ENCODE data around the gene LAT. TPM values are rescaled to one million over a fixed set of nuclear protein-coding genes. Genes with fewer than 3 reads are reported as not detected.

Gene LAT
- total and polyA plus RNA-seq, 2 of the 13 experiments (the other 11 are each of a cell fraction or from before 2014, with no cell fraction given), result 2.0 to 3.0 TPM

GRCh38 chr16:28974437-28975157, 10.3 kb upstream of the LAT start, which contains the start of gene SPNS1 (continued):
- peak; percentile 98 for TF ChIP-seq IRF9 (CRISPR knock-in tag; IDR thresholded peaks at IDR 0.05; ENCODE audit: borderline replicate concordance)
- no peak for TF ChIP-seq SMC3 (IDR thresholded peaks at IDR 0.05; ENCODE audit: low read length)
- peak; percentile 42 for TF ChIP-seq ZBTB14 (CRISPR knock-in tag; IDR thresholded peaks at IDR 0.05)
- TF ChIP-seq NFYC (CRISPR knock-in tag; IDR thresholded peaks at IDR 0.05), result peak; percentile 72
- TF ChIP-seq RBFOX2 (IDR thresholded peaks at IDR 0.05; ENCODE audit: low read depth, low read length), result peak; percentile 97
- no peak for TF ChIP-seq ZNF780A (CRISPR knock-in tag; IDR thresholded peaks at IDR 0.05)
- no peak for TF ChIP-seq LRRFIP1 (CRISPR knock-in tag; conservative IDR thresholded peaks at IDR 0.05)
- no peak for TF ChIP-seq ZNF720 (CRISPR knock-in tag; IDR thresholded peaks at IDR 0.05)
- no peak for TF ChIP-seq PRPF4 (IDR thresholded peaks at IDR 0.05; ENCODE audit: low read depth, low read length, poor library complexity, severe bottlenecking)
- no peak for TF ChIP-seq ZNF30 (CRISPR knock-in tag; IDR thresholded peaks at IDR 0.05)
- no peak for TF ChIP-seq SOX13 (IDR thresholded peaks at IDR 0.05)
- peak in 1 of 2 experiments; percentile 63; a peak in 2 of 4 replicates for TF ChIP-seq SOX13 (CRISPR knock-in tag; conservative IDR thresholded peaks at IDR 0.05 in 1 of 2, IDR thresholded peaks at IDR 0.05 in 1 of 2)
- peak; percentile 81 for TF ChIP-seq POLR2AphosphoS5 (IDR thresholded peaks at IDR 0.05; ENCODE audit: low read depth, low read length)
- peak; percentile 0; the same call in 1 of the 2 replicates for TF ChIP-seq SMARCC2 (IDR thresholded peaks at IDR 0.05)
- peak; percentile 29; the same call in 1 of the 2 replicates for TF ChIP-seq CTCF (CRISPR knock-in tag; IDR thresholded peaks at IDR 0.05)
- TF ChIP-seq ZNF572 (CRISPR knock-in tag; IDR thresholded peaks at IDR 0.05), result peak; percentile 99
- no peak; the same call in 1 of the 2 replicates for TF ChIP-seq TSC22D2 (CRISPR knock-in tag; IDR thresholded peaks at IDR 0.05; ENCODE audit: borderline replicate concordance)
- TF ChIP-seq MAFF (IDR thresholded peaks at IDR 0.05; ENCODE audit: low read depth, low read length), result no peak
- TF ChIP-seq SIN3B (IDR thresholded peaks at IDR 0.05; ENCODE audit: low read length), result peak; percentile 100
- peak; percentile 83 for TF ChIP-seq ZFP41 (CRISPR knock-in tag; IDR thresholded peaks at IDR 0.05; ENCODE audit: borderline replicate concordance)
- TF ChIP-seq ZXDC (CRISPR knock-in tag; IDR thresholded peaks at IDR 0.05), result no peak

All from HepG2 (cell line).